GM19455 (cell line): Measurements from ENCODE around the gene WDR75.

ENCODE experiments used
- ATAC-seq: cut with Tn5 transposase; IDR thresholded peaks from one replicate; pipeline ENCODE4 v1.9.1; 2021; ENCODE audit not compliant: unreplicated experiment

Gene WDR75

DNA sequence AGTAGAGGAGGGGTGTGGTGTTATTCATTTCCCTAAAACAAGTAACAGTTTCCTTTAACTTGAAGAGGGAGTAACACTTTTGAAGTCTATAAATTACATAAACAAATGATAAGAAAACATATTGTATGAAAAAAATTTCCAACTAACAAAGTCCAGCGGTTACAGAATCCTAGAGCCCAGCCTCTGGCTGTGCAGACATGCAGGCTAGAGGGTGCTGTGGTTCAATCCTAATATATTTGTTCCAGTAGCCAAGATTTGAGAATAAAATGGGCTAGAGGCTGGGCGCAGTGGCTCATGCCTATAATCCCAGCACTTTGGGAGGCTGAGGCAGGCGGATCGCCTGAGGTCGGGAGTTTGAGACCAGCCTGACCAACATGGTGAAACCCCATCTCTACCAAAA lies 56.9 kb downstream of the WDR75 start:
- no peak for ATAC-seq

DNA sequence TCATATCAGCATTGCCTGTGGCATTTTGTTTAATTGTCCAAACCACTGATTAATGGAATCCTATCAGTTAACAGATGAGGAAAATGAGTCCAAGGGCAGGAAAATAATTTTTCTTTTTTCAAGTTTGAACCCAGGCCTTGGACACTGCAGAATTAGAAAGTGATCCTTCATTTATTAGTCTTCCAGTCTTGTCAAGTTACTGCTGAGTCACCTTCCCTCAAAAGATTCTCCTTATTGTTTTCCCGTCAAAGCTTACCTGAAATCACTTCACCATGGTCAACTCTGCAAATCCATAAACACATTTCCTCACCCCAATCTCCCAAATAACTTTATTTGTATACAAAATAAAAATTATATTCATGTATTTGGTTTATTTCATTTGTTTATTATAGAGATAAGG lies 57.9 kb downstream of the WDR75 start:
- no peak for ATAC-seq

DNA sequence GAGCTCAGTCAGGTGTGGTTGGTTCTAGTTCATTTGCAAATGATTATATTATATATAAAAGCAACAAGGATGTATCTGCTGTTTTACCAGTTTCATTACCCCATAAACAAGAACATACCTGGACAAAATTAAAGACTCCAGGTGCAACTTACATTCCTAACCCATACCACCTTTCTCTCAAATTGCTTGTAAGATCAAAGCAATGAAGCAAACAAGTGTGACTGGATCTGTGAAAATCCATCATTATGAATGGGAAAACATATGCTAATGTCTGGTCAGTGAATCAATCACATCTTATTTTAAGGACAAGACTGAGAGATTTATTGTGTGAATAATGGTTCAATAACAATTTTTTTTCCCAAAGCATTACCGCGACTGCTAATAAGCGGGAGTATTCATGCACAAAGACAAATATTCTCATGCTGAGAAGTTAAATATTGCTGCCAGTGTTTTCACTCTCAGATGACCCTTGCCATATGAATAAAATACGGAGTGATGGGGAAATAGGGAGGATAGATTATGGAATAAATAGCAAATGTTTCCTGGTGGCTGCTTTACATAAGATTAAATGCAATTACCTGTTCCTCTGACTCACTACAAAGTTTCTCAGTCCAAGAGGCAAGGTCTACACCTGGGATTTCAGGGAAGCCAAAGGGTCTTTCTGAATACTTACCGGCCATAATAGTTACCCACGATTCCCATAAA lies 59.3 kb downstream of the WDR75 start:
- no peak for ATAC-seq

GRCh38 chr2:189501487-189501886 lies 60.2 kb downstream of the WDR75 start:
- no peak for ATAC-seq

DNA sequence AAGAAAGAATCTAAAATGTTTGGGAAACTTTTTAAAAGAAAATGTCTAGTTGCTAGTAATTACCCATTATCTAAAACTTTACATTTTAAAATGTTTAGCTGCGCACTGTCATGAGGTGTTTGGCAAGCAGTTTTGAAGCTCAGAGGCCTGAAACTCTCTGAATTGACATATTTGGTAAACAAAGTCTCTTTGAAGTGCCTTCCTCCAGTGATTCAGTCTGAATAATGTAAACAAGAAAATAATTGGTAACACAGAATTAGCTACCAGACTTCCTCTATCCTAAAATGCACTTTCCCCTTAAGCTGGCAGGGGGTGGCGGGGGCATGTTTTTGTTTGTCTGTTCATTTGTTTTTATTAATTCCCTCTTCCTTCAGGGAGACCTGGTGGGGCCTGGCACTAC lies 61.4 kb downstream of the WDR75 start:
- no peak for ATAC-seq

DNA sequence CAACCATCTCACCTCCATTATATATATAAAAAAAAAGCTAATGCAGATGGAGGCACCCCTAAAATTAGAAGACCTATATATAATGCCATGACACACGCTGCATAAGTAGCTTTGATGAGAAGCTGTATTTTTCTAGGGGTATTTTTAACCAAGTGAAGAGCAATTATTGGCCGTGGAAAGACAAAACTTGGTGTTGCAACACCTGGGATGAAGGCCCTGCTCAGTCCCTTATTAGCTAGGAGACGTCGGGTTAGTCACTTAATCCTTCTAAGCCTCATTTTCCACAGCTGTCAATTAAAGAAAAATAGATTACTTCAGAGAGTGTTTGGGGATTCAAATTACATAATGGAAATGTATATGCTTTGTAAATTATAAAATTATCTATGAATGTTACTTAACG lies 63.0 kb downstream of the WDR75 start:
- ATAC-seq = no peak

GRCh38 chr2:189505492-189505891 lies 64.2 kb downstream of the WDR75 start:
- no peak for ATAC-seq

DNA sequence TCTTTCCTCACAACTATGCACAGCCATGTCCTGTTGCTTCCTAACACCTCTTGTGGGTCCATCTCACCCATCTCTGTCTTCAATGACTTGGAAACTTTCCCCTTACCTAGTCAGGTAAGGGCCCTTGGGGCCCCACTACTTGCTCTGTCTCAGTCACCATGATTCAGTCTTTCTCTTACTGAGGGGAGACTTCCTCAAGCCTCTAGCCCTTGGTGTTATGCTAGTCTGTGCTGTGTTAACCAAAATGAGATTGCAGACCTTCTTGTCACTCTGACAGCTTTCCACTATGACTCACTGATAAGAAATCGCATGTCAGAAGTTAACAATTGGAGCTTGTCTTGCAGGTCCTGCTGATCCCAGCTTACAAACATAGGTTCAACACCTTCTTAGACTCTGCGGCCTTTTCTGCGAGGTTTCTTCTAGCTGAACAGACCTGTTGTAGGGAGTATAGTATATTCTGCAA lies 65.3 kb downstream of the WDR75 start:
- ATAC-seq = no peak

DNA sequence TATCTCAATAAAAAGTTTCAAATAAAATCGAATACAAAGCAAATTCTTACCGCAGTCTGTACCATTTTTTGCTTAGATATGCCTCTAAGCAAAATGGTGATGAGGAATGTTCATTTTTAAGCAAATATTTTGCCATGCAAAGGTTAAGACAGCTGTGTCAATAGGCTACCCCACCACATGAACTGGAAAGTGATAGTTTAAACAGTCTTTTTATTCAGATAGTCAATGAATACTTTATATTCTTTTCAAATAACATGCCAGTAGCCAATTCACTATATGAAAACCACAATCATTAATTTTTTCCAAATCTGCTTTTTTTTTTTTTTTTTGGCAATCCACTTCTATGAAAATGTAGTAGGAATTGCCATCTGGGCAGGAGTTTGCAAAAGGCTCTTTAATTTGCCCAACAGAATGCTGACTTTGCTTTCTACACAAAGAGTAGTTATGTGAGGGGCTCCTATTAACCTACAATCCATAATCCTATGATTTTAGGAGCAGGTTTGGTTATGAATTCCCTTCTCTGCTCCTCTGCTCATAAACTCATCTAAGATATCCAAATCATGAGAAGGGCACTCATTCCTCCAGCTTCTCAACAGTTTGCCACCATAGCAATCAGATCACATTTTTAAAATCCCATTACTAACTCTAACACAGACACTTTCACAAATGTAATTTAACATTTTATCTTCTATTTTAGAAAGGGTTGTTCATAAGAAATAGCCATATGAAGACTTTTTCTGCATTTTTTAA lies 70.1 kb downstream of the WDR75 start:
- no peak for ATAC-seq

- no peak for ATAC-seq
Observed at GRCh38 chr2:189511960-189512319, 70.7 kb downstream of the WDR75 start.

- no peak for ATAC-seq
Observed at GRCh38 chr2:189512879-189513278, 71.6 kb downstream of the WDR75 start.

DNA sequence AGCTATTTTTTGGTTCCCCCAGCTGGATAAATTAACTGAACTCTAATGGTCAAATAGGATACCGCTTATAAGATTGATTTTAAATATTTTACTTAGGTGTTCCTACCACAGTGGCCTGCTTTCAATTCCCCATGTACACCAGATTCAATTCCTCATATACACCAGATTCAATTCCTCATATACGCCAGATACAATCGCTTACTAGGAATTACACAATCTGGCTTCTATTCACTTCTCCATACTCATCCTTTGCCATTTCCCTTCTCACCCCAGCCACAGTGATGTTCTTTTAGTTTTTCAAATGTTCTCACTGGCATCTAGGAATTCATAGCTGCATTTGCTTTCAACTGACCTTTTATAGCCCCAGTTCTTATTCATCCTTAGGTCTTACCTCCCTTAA lies 72.8 kb downstream of the WDR75 start:
- ATAC-seq = no peak

GRCh38 chr2:189515264-189515663 lies 74.0 kb downstream of the WDR75 start:
- no peak for ATAC-seq

DNA sequence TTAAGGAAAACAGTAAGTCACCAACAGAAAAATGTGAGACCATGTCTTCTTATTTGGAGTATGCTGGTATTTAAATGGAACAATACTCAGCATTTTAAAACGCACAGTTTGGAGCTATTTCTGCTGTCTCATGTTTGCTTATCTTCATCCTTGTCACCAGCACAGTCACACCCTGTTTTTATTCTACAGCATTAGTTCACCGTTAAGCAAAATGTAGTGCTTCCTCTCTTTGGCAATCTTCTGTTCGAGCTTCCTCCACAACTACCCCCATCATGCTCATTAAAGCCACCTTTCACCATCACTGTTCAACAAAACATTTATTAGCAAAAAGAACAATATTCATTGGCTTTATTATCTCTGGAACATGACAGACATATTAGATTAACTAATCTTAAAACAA lies 75.3 kb downstream of the WDR75 start:
- no peak for ATAC-seq

DNA sequence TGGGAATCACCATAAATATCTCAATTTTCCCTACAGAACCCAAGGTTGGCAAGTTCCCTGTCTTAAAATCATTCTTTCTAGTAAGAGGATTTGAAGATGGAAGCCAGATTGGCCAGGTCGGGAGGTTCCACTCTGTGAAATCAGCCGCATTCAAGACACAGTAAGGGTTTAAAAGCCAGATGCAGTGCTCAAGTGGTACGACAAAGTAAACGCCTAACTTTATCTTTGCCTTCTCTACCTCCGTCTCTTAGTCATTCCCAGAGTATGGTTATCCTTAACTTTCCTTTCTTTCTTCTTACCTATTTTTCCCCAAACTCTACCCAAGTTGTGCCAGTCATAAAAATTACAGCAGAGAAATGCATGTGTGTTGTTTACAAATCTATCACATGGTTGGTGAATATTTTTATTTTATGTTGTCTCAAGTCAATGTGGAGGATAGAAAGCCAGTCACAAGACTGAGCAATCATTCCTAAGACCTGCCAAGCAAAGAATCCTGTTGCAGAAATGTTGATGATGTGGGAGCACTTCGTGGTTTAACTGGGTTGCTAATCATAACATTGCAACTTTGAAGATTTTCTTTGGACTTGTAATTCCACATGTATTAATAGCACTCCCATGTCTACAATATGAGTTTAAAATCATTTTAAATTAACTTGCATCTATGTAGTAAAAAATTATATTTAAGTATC lies 76.7 kb downstream of the WDR75 start:
- no peak for ATAC-seq

- no peak for ATAC-seq
Observed at GRCh38 chr2:189519631-189520387, 78.5 kb downstream of the WDR75 start.

- ATAC-seq = no peak
Observed at GRCh38 chr2:189521699-189522434, 80.6 kb downstream of the WDR75 start.

DNA sequence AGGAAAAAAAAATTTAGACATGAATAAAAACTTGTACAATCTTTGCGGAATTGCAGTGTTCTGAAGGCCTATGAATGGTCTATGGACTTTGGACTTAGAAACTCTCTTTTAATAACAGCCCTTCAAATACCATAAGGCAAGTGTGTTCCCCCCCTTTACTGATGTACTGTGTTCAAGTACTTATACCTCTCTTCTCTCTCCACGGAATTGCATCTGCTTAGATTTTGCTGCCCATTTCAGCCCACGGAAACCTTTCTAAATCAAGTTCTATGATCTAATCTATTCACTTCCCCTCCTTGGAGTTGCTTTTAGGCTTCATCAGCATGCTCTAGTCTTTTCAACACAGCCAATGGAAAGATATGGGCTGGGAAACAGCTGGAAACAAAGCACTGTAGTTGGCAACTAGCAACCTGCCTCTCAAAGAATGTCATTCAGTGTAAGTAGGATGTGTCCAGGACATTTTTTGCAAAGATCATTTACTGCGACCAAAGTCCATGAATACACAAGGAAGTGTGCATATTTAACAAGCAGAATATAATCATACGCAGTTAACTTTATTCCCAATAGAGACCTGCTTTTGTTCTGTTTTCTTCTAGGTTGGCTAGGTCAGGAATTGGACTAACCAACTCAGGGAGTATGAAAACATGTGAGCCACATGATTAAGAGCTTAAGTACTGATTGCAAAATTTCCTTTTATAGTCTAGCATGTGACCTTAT lies 81.3 kb downstream of the WDR75 start:
- no peak for ATAC-seq

DNA sequence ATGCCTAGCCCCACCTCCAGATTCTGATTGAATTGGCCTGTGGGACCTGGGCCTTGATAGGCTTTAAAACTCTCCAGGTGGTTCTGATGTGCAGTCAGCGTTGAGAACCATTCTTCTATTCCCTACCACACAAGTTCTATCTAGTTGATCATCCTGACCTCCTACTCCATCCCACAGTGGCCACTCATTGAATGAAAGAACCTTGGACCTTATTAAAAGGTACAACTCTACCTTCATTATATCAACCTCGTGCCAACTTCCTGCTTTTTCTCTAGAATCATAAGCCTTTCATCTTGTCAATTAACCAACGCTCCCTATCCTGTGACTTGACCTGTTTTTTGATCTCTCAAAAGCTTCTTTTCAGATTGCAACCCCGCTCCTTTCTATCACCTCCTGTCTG lies 83.5 kb downstream of the WDR75 start:
- no peak for ATAC-seq
